ENCODE data around the gene NUDC.

- TF ChIP-seq POLR2A (IDR thresholded peaks at IDR 0.05) = no peak
- no peak for TF ChIP-seq CTCF (IDR thresholded peaks at IDR 0.05)
- TF ChIP-seq POLR2AphosphoS5 (IDR thresholded peaks at IDR 0.05; ENCODE audit: insufficient read depth in 1 of 2, low read depth in 1 of 2) = no peak
Measured at GRCh38 chr1:26950602-26951001, 29.1 kb downstream of the NUDC start.

Data from vagina (tissue), 2 donors.